HG03135 (cell line): Measurements from ENCODE around the gene PACS1.

Source experiments
- ATAC-seq: cut with Tn5 transposase; IDR thresholded peaks from one replicate; pipeline ENCODE4 v1.9.1; 2021; ENCODE audit warnings: mild to moderate bottlenecking, moderate library complexity; ENCODE audit not compliant: unreplicated experiment

The PACS1 gene

DNA sequence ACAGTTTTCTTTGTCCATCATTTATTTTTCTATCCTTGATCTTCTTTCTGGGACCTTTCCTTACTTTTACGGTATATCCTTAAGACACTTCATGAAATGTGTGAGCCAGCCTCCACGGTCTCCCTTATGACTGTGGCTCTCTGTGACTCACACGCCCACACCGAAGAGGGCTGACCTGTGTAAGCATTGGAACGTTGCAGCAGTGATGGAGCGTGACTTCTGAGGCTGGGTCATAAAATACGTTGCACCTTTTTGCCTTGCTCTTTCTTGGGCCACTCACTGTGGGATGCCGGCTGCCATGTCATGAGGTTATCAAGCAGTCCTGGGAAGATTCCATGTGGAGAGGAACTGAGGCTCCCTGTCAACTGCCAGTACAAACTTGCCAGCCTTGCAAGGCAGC, 102.1 kb downstream of the PACS1 start:
- no peak for ATAC-seq

DNA sequence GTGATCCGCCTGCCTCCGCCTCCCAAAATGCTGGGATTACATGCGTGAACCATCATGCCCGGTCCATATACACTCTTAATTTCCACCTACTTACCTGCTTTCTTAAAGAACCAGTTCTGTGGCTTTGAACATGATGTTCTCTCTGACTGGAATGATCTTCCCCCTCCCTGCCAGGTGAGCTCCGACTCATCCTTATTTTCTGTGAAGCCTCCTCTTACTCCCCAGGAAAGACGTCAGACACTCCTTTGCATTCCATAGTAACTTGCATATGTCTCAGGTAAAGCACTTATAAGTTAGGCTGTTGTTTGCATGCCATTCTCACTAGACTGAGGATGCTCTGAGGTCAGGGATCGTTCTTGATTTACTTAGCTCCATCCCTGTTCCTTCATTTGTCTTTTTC, 106.6 kb downstream of the PACS1 start:
- no peak for ATAC-seq

DNA sequence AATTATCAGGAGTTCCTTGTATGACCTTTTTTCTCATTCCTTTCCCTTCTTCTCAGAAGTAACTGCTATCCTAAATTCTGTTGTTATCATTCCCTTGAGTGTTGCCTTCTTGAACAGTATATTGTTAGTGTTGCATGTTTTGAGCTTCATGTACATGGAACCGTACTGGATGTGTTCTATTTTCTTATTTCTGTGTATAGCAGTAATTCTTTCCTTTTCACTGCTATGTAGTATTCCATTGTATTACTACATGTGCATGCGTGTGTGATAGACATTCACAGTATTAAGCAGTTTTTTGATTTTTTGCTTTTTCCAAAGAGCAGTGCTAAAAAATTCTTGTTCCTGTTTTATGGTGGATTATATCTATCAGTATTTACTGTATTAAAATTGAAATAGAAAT, 108.1 kb downstream of the PACS1 start:
- no peak for ATAC-seq

DNA sequence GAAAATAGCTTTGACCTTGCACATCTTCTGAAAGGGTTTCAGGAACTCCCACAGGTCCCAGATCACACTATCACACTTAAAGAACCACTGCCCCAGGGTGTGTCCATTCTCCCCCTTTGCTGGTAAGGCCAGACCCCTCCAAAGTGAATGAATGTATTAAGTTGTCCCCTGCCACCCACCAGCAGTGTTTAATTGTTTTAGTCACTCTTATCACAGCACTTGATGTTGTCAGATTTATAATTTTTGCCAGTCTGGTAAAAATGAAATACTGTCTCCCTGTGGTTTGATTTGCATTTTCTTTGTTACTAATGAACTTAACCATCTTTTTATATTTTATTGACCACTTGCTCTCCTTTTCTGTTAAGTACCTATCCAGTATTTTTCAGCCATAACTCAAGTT, 108.8 kb downstream of the PACS1 start:
- no peak for ATAC-seq

DNA sequence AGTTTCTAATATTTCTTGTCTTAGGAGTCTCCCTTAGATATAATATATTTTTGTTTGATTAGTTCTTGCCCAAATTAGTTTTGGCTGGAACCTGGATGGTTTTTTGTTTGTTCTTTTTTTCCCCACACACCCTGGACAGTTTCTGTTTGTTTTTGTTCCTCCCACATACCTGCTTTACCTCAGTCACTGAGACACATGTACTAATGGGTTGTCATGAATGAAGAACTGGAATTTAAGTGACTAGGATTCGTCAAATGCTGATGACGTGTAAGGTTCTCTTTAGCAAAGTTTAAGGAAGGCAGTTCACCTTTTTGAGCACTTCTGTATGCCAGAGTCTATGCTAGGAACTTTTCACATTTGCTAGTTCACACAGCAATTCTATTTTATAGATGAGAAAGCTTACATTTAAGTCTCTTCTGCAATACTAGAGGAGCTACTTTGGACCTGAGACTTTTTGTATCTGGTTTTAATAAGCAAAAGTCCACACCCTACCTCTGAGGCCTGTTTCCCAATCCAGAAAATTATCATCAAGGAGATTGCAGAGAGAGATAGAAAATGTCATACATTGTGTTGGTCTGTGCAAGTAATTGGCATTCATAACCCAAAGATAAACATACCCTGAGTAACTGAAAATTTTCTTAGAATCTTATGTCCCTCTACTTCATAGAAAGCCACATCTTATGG, 111.7 kb downstream of the PACS1 start:
- no peak for ATAC-seq

DNA sequence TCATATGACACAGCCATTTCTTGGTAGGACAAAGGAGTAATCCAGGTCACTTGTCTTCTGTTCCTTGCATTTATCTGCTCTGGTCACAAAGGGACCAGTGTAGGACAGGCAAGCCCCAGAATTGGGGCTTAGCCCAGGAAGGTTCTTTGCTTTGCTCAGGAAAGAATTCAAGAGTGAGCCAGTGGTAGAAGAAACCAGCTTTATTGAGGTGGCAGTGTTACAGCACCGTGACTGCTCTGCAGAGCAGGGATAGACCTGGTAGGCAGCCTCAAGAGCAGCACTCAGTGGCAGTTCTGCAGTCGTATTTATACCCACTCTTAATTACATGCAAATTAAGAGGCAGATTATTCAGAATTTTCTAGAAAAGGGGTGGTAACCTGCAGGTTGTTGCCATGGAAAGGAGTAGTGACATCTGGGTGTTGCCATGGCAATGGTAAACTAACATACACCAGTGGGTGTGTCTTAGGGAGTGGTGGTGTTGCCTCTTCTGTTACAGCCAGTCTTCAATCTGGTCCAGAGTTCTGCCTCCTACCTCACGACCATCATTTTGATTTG, 113.5 kb downstream of the PACS1 start:
- no peak for ATAC-seq

DNA sequence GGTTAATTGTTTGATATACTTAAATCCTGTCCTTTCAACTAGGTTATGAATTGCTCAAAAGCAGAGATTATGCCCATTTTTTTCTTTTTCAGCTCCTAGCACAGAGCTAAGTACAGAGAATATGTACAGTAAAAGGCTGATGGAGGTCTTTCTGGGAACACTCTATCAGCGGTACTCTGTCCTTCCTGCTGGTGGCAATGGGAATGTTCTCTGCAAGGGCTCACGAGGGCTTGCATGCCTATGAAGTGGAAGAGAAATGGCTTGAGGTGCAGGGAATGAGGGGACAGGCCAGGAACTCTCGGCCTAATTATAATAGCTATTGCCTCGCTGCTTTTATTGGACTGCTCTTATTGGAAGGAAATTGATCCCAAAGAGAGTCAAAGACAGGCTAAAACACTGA, 114.7 kb downstream of the PACS1 start:
- no peak for ATAC-seq

DNA sequence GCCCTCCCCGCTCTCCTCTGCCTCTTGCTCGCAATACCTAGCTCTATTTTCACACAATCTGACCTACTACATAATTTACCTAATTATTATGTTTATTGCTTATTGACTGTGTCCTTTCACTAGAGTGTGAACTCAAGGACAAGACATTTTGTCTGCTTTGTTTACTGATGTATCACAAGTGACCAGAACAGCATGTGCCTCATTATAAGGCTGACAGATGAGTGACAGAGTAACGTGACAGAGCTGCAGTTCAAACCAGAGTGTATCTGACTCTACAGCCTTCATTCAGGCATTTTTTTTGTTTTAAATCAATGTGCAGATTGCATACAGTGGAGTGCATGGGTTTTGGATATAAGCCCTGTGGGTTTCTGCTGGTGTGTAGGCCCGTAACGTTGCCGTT, 116.4 kb downstream of the PACS1 start:
- ATAC-seq = no peak

DNA sequence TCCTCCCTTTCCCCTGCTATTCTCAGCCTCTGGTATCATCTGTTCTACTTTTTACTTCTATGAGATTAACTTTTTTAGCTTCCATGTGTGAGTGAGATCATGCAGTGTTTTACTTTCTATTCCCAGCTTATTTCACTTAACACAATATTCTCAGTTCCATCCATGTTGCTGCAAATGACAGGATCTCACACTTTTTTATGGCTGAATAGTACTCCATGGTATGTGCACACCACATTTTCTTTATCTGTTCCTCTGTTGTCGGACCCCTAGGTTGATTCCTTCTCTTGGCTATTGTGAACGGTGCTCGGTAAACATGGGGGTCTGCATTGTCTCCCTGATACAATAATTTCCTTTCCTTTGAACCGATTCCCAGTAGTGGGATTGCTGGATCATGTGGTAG, 117.4 kb downstream of the PACS1 start:
- no peak for ATAC-seq

DNA sequence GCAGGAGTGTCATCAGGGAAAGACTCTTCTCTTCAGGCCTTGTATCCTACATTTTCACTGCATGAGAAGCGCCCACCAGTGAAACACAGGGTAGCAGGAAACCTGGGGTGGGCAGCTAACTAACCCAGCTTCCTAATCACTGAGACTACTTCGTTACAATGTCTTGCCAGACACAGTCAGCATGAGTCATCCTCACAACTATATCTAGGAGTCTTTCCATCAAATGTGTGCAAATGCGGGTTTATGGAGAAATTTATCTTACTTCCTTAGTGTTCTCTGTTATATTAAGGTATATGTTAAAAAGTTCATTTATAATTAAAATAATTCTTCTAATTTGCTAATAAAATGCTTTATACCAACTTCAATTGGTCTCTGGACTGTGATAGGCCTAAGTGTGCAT, 118.5 kb downstream of the PACS1 start:
- ATAC-seq = no peak

DNA sequence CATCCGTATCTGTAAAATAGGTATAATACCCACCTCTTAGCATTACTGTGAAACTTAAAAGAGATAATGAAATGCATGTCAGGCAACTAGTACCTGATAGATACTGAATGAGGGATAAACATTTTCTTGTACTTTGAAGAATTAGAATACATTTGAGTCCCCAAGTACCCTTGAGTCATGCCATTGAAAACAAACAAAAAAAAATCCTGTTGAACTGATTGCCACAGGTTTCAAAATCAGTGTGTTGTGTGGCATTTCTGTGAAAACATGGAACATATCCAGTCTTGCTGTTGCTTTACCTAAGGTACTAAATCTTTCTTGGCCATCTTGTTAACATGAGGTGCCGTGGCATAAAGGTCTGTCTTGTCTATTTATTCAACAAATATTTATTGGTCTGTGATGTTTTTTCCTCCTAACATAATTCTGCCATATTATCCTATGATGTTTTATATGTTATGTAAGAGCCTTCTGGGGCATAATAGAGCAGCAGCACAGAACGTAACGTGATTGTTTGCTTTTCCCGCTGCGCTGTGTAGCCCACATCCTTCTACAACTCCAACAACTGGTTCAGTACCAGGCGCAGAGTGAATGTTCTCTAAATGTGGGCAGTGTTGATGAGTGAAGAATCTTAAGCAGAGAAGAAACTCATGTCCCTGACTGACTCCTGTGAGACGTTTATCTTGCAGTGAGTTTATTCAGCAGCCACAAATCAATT, 119.1 kb downstream of the PACS1 start:
- no peak for ATAC-seq

DNA sequence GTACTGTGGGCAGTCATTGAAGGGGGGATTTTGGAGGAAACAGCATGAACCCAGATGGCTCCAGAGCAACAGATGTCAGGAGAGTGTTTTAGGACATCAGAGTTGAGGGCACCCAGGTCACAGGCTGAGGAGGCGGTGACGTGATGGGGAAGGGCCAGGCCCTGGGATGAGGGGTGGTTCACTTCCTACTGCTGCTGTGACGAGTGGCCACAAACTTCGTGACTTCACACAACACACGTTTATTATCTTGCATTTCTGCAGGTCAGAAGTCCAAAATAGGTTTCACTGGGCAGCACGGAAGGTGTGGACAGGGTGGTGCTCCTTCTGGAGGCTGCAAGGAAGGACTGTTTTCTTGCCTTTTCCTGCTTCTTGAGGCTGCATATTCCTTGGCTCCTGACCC, 120.7 kb downstream of the PACS1 start:
- ATAC-seq = no peak

DNA sequence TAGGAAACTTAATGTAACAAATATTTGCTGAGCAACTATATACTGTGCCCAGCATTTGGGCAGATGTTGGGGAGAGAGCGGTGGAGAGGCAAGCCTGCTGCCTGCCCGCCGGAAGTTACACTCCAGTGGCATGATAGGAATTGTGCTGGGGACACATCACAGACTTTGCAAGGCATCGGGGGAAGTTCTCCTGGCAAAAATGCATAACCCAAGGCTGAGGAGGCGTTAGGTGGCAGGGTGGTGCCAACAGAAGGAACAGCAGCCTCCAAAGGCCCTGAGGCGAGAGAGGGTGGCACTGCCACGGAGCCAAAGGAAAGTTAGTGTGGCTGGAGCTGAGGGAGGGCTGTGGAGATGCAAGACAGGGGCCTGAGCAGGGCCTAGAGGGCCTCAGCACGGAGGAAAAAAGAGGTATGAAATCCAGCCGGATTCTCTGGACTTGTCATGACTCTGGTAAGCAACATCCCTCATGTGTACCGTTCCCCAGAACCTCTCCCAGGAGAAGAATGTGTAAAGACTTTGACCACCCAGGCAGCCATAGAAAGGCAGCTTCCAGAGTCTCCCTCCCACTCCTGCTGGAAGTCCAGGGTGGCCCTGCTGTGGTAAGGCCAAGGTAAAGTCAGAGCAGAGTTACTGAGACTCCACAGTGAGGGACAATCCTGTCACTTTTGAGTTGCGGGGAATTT, 122.2 kb downstream of the PACS1 start:
- ATAC-seq = no peak

DNA sequence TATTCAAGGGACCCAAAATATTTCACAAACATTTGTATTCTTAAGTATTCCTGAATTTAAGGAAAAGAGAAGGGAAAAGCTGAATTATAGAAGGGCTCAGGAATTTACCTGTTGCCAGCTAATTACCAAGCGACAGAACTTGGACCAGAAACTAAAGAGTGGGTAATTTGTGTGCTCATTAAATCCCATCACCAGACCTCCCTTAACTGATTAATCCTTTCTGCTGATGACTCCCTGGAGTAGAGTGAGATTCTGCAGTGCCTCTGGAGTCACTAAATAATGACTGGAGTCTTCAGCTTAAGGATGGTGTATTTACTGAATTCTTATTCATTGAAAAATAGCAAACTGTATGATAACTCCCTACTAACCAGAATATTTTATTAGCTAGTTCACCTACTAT, 124.3 kb downstream of the PACS1 start:
- ATAC-seq = no peak

DNA sequence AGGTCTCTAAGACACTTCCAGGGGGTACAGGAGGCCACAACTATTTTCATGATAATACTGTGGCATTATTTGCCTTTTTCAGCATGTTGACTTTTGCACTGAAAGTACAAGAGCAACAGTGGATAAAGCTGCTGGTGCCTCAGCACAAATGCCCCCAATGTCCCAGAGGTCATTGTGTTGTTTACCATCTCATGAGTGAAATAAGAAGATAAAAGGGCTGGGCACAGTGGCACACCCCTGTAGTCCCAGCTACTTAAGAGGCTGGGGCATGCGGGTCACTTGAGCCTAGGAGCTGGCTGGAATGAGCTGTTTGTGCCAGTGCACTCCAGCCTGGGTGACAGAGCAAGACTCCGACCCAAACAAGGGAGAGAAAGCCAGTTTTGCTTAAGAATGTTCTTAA, 125.8 kb downstream of the PACS1 start:
- ATAC-seq = no peak

DNA sequence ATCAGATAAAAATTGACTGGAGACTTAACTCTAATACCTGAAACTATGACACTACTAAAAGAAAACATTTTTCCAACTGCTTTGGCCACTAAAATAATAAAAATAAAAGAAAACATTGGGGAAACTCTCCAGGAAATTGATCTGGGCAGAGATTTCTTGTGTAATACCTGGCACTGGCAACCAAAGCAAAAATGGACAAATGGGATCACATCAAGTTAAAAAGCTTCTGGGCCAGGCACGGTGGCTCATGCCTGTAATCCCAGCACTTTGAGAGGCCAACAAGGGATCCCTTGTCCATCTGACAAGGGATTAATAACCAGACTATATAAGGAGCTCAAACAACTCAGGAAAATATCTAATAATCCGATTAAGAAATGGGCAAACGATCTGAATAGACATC, 133.8 kb downstream of the PACS1 start:
- no peak for ATAC-seq

DNA sequence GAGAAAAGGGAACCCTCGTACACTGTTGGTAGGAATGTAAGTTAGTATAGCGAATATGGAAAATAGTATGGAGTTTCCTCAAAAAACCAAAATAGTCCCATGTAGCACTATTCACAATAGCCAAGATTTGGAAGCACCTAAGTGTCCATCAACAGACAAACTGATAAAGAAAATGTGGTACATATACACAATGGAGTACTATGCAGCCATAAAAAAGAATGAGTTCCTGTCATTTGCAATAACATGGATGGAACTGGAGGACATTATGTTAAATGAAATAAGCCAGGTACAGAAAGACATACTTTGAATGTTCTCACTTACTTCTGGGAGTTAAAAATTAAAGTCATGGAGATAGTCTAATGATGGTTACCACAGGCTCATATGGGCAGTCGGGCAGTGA, 134.3 kb downstream of the PACS1 start:
- ATAC-seq = no peak

DNA sequence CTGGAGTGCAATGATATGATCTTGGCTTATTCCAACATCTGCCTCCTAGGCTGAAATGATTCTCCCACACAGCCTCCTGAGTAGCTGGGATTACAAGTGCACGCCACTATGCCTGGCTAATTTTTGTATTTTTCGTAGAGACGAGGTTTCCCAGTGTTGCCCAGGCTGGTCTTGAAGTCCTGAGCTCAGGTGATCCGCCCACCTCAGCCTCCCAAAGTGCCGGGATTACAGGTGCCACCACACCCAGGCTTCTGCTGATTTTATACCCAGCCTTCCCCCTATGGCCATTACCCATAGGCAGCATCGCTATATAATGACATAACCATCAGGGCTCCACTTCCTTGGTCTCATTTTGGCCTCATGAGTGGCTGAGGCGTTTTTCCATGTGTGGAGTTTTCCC, 137.7 kb downstream of the PACS1 start:
- ATAC-seq = no peak

DNA sequence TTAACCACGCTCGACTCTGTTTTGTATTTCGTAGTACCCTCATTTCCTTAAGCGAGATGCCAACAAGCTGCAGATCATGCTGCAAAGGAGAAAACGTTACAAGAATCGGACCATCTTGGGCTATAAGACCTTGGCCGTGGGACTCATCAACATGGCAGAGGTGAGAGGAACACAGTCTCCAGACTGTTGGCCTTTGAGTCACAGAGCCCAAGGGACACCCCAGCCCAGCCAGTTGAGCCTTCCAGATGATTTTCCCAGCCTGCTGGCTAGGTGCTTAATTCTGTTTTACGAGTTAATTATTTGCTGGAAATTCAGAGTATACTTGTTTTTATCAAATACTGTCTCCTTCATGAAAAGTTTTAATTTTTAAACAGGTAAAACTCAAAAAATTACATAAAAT, 141.0 kb downstream of the PACS1 start:
- no peak for ATAC-seq

DNA sequence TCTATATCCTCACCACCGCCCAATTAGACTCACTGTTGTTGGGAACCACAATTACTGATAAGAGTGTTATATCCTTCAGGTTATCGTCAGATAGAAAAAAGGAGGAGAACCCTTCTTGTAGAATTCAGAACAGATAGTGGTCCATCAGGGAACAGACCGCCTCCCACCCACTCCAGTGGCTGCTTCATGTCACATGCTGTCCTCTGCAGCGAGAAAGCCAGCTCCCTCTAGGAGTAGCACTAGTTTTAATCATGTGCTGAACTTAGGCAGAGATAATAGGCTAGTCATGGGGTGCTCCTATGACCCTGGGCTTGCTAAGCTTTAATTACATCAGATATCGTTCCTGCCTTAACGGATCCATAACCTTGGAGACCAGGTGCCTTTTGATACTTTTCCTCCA, 146.8 kb downstream of the PACS1 start:
- ATAC-seq = no peak

DNA sequence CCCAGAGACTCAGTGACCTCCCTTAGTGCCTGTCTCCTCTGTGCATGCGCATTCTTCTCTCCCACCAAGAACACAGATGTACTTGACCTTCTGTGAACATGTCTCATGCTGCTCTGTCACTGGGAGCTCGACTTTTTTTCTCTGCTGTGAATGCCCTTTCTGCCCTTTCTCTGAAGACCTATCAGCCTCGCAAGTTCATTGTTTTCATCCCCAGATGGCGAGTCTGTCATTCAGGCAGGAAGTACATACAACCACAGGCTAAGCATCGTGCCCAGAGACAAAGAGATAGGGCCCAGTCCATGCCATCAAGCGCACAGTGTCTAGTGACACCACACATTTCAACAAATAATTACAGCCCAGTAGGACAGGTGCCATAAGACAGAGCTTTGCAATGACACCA, 148.0 kb downstream of the PACS1 start:
- no peak for ATAC-seq
